ENCODE results near the gene HECW1.
A peak's percentile ranks its signal among the peaks of the same experiment; 100 is the strongest.

The HECW1 gene

DNA sequence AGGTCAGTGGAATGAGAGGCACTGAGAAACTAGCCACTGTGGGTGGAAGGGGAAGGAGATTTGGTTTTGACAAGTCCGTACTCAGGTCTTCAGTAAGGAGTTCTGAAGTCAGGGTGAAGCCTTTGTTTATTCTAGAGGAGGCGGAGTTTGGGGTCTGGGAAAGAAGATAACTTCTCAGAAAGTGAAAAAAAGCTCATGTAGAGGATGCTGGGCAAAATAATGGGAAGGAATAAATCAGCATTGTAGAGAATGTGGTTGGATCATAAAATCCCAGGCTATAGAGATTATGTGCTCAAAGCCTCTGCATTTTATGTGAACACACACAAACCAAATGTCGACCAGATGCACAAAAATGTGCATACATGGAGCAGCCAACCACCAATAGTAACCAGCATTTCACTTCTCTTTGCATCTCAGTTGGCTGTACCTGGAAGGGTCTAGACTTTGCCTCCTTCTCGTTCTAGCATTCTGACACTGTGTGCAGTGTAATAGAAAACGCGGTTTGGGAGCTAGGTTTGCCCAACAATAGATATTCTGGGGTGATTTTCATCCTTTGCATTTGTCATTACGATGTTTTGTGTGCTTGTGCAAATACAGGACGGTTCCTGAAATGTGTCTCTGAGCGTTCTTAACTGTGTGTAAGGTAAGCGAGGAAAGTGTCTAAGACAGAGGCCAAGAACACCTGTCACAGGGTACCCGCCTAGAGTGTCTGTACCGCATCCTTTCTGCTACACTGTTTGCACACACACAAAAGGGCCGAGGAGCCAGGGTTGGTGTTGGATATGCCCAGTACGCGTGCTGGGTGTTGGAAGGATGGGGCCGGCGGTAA is 603 bp upstream of the HECW1 start:
- peaks cover 57% of the 10 kb centered on the region for H3K27me3 ChIP-seq (ENCODE audit: control insufficient read depth, insufficient read depth, low read length, poor library complexity, severe bottlenecking)

DNA sequence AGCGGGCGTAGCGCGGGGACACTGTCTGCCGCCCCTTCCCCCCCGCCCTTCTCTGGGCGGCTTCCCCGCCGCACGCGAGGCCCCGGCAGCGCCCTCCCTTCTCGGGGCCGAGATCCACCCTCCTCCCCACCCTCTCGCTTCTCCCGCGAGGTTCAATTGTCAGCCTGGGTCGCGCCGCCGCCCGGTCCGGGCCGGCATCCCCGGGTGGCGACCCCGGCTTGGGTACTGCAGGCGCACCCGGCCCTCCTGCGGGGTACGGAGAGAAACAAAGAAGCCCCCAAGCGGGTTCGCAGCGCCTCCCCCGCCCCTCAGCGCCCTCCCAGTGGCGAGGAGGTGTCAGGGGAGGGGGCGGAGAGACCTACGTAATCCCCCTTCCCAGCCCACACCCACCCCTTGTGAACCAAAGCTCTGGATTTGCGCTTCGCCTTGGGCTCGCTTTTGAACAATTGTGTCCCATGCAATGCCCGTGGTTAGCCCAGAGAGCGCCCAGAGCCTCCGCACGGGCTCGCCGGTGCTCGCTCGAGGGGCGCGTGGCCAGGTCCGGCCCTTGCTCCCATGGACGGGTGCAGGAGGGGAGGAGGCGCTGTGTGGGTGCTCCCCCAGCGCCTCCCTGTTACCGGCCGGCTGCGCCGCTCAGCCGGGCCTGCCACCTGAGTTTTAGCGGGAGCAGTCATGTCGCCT is 634 bp downstream of the HECW1 start:
- no peak overlapping the region for H3K27ac ChIP-seq (ENCODE audit: insufficient read depth, low read depth, low read length, poor library complexity, severe bottlenecking)
- 0 to 1% methylated on average over 64 of the region's 64 CpGs for WGBS, 2 experiments

More for the DNA sequence above, 603 bp upstream of the HECW1 start:
- Histone ChIP-seq H3K36me3 (ENCODE audit: control insufficient read depth, insufficient read depth, low read length) (no peaks in the 10 kb centered on the region), H3K4me3 (ENCODE audit: insufficient read depth, low read depth, low read length) (no peak overlapping the region), H3K9me3 (ENCODE audit: control insufficient read depth, low read length) (no peaks in the 10 kb centered on the region), H3K4me1 (ENCODE audit: control insufficient read depth, insufficient read depth, low read length) (peaks cover 3% of the 10 kb centered on the region), H3K27ac (ENCODE audit: insufficient read depth, low read depth, low read length, poor library complexity, severe bottlenecking) (no peak overlapping the region)
- WGBS, 2 experiments, result 46 to 49% methylated on average over 17 of the region's 17 CpGs

DNA sequence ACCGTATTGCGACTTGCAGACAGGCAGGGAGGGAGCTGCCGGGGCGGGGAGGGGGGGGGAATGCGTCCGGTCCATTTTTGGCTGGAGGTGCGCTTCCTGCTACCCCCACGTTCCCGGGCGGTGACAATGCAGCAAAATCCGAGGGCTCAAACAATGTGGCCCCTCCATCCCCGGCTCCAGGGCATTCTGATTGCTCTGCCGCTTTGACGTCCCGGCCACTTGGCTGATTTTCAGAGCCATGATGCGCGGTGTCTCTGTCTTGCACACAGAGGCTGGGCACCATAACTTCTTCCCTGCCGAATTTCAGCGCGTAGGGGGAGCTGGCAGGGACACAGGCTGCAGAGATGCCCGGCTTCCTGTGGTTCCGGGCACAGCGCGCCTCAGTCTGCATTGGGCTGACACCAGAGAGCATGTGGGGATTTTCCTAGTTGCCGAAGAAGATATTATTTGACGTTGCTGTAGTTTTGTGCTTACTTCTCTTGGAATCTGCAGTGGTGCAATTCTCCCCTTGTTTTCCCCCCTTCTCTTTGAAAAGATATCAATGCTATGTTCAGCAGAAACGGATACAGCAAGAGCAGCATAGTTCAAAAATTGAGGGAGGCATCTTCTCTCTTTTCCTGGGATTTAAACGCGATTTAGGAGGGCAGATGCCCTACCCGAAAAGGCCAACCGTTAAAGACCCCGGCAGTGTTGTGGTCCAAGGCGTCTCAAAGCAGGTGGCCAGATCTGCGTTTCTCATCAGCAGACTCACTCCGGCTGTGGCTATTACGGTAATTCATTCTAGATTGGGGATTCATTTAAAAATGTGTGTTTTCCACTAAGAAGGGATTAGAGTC is 1.4 kb downstream of the HECW1 start:
- peaks cover 57% of the 10 kb centered on the region for H3K27me3 ChIP-seq (ENCODE audit: control insufficient read depth, insufficient read depth, low read length, poor library complexity, severe bottlenecking)

More for the DNA sequence above, 634 bp downstream of the HECW1 start:
- H3K4me3 ChIP-seq (ENCODE audit: insufficient read depth, low read depth, low read length), result peak overlapping the region; percentile 53
- no peaks in the 10 kb centered on the region for H3K9me3 ChIP-seq (ENCODE audit: control insufficient read depth, low read length)
- peaks cover 57% of the 10 kb centered on the region for H3K27me3 ChIP-seq (ENCODE audit: control insufficient read depth, insufficient read depth, low read length, poor library complexity, severe bottlenecking)
- peaks cover 3% of the 10 kb centered on the region for H3K4me1 ChIP-seq (ENCODE audit: control insufficient read depth, insufficient read depth, low read length)
- H3K36me3 ChIP-seq (ENCODE audit: control insufficient read depth, insufficient read depth, low read length), result no peaks in the 10 kb centered on the region

DNA sequence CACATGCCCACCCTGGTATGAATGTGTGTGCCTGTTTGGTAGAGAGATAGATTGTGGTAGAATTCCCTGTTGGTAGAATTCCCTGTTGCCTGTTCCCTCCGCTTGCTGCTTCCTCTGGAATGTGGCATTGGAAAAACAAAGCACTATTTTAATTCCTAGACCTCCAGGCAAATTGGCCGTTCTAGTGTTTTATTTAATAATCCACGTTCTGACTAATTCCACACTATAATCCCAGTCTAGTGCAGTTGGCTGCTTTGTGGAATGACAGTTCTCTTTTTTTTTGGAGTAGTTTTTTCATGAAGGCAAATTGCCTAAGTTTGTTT is 2.0 kb downstream of the HECW1 start:
- 17 to 35% methylated on average over 2 to 3 of the region's 3 CpGs for WGBS, 2 experiments
- Histone ChIP-seq H3K9me3 (ENCODE audit: control insufficient read depth, low read length) (no peaks in the 10 kb centered on the region), H3K36me3 (ENCODE audit: control insufficient read depth, insufficient read depth, low read length) (no peaks in the 10 kb centered on the region), H3K27me3 (ENCODE audit: control insufficient read depth, insufficient read depth, low read length, poor library complexity, severe bottlenecking) (peaks cover 57% of the 10 kb centered on the region), H3K4me3 (ENCODE audit: insufficient read depth, low read depth, low read length) (no peak overlapping the region), H3K4me1 (ENCODE audit: control insufficient read depth, insufficient read depth, low read length) (peaks cover 3% of the 10 kb centered on the region), H3K27ac (ENCODE audit: insufficient read depth, low read depth, low read length, poor library complexity, severe bottlenecking) (no peak overlapping the region)

More for the DNA sequence above, 1.4 kb downstream of the HECW1 start:
- H3K4me3 ChIP-seq (ENCODE audit: insufficient read depth, low read depth, low read length), result peak overlapping the region; percentile 53
- WGBS, 2 experiments, result 7 to 8% methylated on average over 36 of the region's 36 CpGs
- no peaks in the 10 kb centered on the region for H3K9me3 ChIP-seq (ENCODE audit: control insufficient read depth, low read length)
- H3K4me1 ChIP-seq (ENCODE audit: control insufficient read depth, insufficient read depth, low read length), result peaks cover 3% of the 10 kb centered on the region
- no peak overlapping the region for H3K27ac ChIP-seq (ENCODE audit: insufficient read depth, low read depth, low read length, poor library complexity, severe bottlenecking)
- H3K36me3 ChIP-seq (ENCODE audit: control insufficient read depth, insufficient read depth, low read length), result no peaks in the 10 kb centered on the region

DNA sequence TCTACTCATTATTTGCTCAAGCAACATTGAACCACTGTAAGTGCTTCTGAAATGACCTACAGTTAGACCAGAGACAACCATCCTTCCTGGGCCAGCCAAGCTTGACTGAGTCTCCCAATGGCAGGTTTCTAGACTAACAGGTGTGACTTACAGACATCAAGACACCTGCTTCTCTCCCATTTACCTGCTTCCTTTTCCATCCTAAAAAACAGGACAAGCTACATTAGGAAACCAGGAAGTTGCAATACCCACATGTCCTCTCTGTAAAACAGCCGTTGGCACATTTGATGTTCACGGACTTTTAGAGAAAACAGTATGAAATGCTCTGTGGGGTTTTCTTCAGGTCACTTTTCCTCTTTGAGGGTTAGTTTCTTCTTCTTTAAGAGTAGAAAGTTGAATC is 4.0 kb downstream of the HECW1 start:
- no peak overlapping the region for H3K4me3 ChIP-seq (ENCODE audit: insufficient read depth, low read depth, low read length)
- H3K27me3 ChIP-seq (ENCODE audit: control insufficient read depth, insufficient read depth, low read length, poor library complexity, severe bottlenecking), result peaks cover 48% of the 10 kb centered on the region
- H3K27ac ChIP-seq (ENCODE audit: insufficient read depth, low read depth, low read length, poor library complexity, severe bottlenecking), result no peak overlapping the region
- no peaks in the 10 kb centered on the region for H3K36me3 ChIP-seq (ENCODE audit: control insufficient read depth, insufficient read depth, low read length)
- H3K4me1 ChIP-seq (ENCODE audit: control insufficient read depth, insufficient read depth, low read length), result peaks cover 3% of the 10 kb centered on the region
- WGBS, 2 experiments, result 100% methylated on average over 2 of the region's 2 CpGs
- H3K9me3 ChIP-seq (ENCODE audit: control insufficient read depth, low read length), result no peaks in the 10 kb centered on the region

DNA sequence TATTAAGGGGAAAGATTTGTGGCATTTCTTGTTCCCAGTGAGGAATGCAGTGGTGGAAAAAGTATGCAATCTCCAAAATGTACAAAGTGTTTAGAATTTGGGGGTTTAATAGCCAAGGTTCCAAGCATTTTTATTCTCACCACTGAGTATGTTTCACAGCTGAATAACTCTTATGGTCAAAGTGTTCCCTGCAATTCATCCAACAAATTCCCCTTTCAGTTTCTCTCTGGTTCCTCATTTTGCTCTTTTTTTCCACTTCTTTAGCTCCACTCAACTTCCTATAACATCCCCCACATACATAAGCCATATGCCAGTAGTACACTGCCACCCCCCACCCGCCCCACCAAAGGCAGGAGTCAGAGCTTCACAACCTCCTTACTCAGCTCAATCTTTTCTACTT is 4.6 kb downstream of the HECW1 start:
- Histone ChIP-seq H3K4me3 (ENCODE audit: insufficient read depth, low read depth, low read length) (no peak overlapping the region), H3K27ac (ENCODE audit: insufficient read depth, low read depth, low read length, poor library complexity, severe bottlenecking) (no peak overlapping the region), H3K36me3 (ENCODE audit: control insufficient read depth, insufficient read depth, low read length) (no peaks in the 10 kb centered on the region), H3K9me3 (ENCODE audit: control insufficient read depth, low read length) (no peaks in the 10 kb centered on the region), H3K27me3 (ENCODE audit: control insufficient read depth, insufficient read depth, low read length, poor library complexity, severe bottlenecking) (peaks cover 42% of the 10 kb centered on the region), H3K4me1 (ENCODE audit: control insufficient read depth, insufficient read depth, low read length) (peaks cover 3% of the 10 kb centered on the region)
- 84 to 100% methylated on average over 1 of the region's 1 CpG for WGBS, 2 experiments

DNA sequence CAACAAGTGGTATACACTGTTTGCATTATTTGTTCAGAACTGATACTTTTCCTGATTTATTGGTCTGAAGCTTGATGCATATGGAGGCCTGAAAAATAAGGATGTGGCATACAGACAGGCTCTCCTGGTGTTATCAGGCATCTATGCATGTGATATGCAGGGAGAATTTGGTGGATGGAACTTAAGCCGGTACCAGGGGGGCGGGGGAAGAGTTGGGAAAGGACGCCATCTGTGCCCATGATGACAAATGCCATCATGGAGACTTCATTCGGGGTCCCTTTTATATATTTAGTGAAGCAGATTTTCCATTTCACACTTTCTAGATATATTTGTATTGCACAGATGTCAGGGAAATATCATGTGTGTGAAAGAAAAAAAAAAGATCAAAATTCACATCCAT is 5.4 kb downstream of the HECW1 start:
- no peak overlapping the region for H3K27ac ChIP-seq (ENCODE audit: insufficient read depth, low read depth, low read length, poor library complexity, severe bottlenecking)
- H3K4me1 ChIP-seq (ENCODE audit: control insufficient read depth, insufficient read depth, low read length), result peaks cover 3% of the 10 kb centered on the region
- H3K4me3 ChIP-seq (ENCODE audit: insufficient read depth, low read depth, low read length), result no peak overlapping the region
- no peaks in the 10 kb centered on the region for H3K36me3 ChIP-seq (ENCODE audit: control insufficient read depth, insufficient read depth, low read length)
- H3K9me3 ChIP-seq (ENCODE audit: control insufficient read depth, low read length), result no peaks in the 10 kb centered on the region
- H3K27me3 ChIP-seq (ENCODE audit: control insufficient read depth, insufficient read depth, low read length, poor library complexity, severe bottlenecking), result peaks cover 34% of the 10 kb centered on the region
- 91 to 93% methylated on average over 3 to 4 of the region's 4 CpGs for WGBS, 2 experiments

DNA sequence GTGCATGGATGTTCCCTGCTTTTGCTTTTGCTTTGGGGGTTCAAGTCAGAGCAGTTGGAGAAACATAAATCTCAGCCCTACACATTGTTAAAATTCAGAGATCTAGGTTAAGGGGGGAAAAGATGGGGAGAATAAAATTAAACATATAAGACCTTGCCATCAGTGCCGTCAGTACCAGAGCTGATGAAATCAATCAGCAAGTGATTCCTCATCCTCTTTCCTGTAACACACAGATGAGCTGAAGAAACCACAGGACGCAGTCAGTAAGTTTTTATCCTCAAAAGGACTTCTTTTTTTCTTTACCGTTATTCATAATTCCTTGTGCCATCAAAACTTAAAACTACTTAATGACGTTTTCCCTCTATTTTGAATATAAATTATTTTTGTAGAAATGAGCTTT is 5.9 kb downstream of the HECW1 start:
- H3K36me3 ChIP-seq (ENCODE audit: control insufficient read depth, insufficient read depth, low read length), result no peaks in the 10 kb centered on the region
- no peaks in the 10 kb centered on the region for H3K9me3 ChIP-seq (ENCODE audit: control insufficient read depth, low read length)
- WGBS, 2 experiments, result 92 to 95% methylated on average over 2 to 3 of the region's 4 CpGs
- no peak overlapping the region for H3K27ac ChIP-seq (ENCODE audit: insufficient read depth, low read depth, low read length, poor library complexity, severe bottlenecking)
- peaks cover 30% of the 10 kb centered on the region for H3K27me3 ChIP-seq (ENCODE audit: control insufficient read depth, insufficient read depth, low read length, poor library complexity, severe bottlenecking)
- no peak overlapping the region for H3K4me3 ChIP-seq (ENCODE audit: insufficient read depth, low read depth, low read length)
- peaks cover 3% of the 10 kb centered on the region for H3K4me1 ChIP-seq (ENCODE audit: control insufficient read depth, insufficient read depth, low read length)

DNA sequence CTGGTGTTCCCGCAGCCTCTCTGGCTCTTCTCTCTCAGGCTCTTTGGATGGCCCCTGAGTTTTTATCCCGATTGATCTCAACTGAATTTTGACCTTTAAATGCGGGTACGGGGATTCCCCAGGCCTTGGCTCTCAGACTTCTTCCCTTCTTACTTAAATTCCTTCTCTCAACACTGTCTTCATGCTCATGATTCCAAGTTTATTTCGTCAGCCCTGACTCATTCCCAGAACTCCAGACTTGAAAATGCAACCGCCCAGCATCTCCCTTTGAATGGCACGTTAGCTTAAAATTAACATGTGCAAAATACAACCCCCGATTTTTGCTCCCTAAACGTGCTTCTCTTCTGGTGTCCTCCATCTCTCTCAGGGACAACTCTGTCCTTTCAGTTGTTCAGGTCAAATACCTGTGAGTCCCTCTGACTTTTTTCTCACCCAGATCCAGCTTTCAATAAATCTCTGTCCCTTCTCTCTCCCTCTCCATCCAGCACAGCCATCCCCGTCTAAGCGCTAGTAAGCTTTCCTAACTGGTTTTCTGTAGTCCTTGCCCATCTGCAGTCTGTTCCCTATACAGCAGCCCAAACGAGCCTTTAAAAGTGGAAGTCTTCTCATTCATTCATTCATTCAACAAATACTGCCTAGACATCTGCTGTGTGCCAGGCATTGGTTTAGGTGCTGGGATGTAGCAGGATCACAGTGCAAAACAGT is 7.1 kb downstream of the HECW1 start:
- H3K4me3 ChIP-seq (ENCODE audit: insufficient read depth, low read depth, low read length), result no peak overlapping the region
- no peak overlapping the region for H3K27ac ChIP-seq (ENCODE audit: insufficient read depth, low read depth, low read length, poor library complexity, severe bottlenecking)
- 60 to 62% methylated on average over 12 of the region's 12 CpGs for WGBS, 2 experiments
- peaks cover 18% of the 10 kb centered on the region for H3K27me3 ChIP-seq (ENCODE audit: control insufficient read depth, insufficient read depth, low read length, poor library complexity, severe bottlenecking)
- H3K9me3 ChIP-seq (ENCODE audit: control insufficient read depth, low read length), result no peaks in the 10 kb centered on the region
- no peaks in the 10 kb centered on the region for H3K36me3 ChIP-seq (ENCODE audit: control insufficient read depth, insufficient read depth, low read length)
- H3K4me1 ChIP-seq (ENCODE audit: control insufficient read depth, insufficient read depth, low read length), result no peaks in the 10 kb centered on the region

All from ectodermal cell (in vitro differentiated cells).